Hepatocyte (in vitro differentiated cells): Measurements from ENCODE around the gene STK24.

Source experiments
- CTCF ChIP-seq: fragments of 200-600 bp; sonication (generic); IDR thresholded peaks from 2 replicates; pipeline ENCODE4 v1.5.1; 2016; ENCODE audit warnings: antibody characterized with exemption, mild to moderate bottlenecking; ENCODE audit not compliant: poor library complexity
- EZH2 ChIP-seq: fragments of 200-600 bp; sonication (generic); IDR thresholded peaks from 2 replicates; pipeline ENCODE4 v1.6.1; 2016; ENCODE audit warnings: antibody characterized with exemption, mild to moderate bottlenecking, borderline replicate concordance
- EZH2phosphoT487 ChIP-seq: fragments of 200-600 bp; sonication (generic); IDR thresholded peaks from one replicate; pipeline ENCODE4 v1.6.1; 2018; ENCODE audit warnings: antibody characterized with exemption, mild to moderate bottlenecking, low read depth, moderate library complexity; ENCODE audit not compliant: unreplicated experiment, severe bottlenecking

DNA sequence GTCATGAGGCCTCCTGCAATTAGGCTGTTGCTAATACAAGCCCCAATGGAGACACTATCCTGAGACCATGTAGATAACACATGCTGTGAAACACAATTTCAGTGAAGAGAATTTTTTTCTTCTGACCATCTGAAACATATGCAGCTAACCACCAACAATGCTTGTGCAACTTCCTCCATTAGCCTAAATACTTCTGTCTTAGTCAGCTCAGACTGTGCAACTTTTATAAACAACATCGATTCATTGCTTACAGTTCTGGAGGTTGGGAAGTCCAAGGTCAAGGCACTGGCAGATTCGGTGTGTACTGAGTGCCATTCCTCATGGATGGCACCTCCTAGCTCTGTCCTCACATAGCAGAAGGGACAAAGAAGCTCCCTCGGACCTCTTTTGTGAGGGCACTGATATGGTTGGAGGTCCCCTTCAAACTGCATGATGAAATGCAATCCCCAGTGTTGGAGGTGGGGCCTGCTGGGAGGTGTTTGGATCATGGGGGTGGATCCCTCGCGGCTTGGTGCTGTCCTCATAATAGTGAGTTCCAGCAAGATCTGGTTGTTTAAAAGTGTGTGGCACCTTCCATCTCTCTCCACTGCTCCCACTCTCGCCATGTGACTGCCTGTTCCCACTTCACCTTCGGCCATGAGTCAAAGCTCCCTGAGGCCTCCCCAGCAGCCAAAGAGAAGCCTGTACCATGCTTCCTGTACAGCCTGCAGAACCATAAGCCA, 27.7 kb downstream of the STK24 start:
- no peak for TF ChIP-seq CTCF
- TF ChIP-seq EZH2, result no peak
- no peak for TF ChIP-seq EZH2phosphoT487
